Fibroblast of the aortic adventitia (primary cell): Measurements from ENCODE around the gene TRPM7. TPM values are rescaled to one million over a fixed set of nuclear protein-coding genes. Genes with fewer than 3 reads are reported as not detected.
"Not testable (repeated sequence)": the region's sequence is repeated elsewhere in the genome, so short reads cannot be mapped to it uniquely, and the experiment has no call there.

Experiments
- DNase-seq: peaks from one replicate; pipeline ENCODE4 v3.0.0-alpha.2; 2010; ENCODE audit warnings: low read depth
- H3K4me3 ChIP-seq: 2 replicates; pipeline ENCODE4 v1.5.1; 2011; ENCODE audit warnings: low read depth, mild to moderate bottlenecking, control low read depth, low read length, moderate library complexity
- total RNA-seq: library from RNA; depleted of rRNA; stranded (reverse); fragments of >200 nt; gene quantifications from 2 replicates; pipeline ENCODE4 v1.2.3, GENCODE V29; 2012; ENCODE audit warnings: low replicate concordance
- TF ChIP-seq, protein P1 (sequence below): IDR thresholded peaks from 2 replicates; pipeline ENCODE4 v1.5.1; 2011; ENCODE audit warnings: mild to moderate bottlenecking, low read length, control low read depth, inconsistent platforms; ENCODE audit not compliant: insufficient read depth

The TRPM7 gene
- total RNA-seq, 1 donor, result 101 TPM

GRCh38 chr15:50605462-50605861, 81.1 kb downstream of the TRPM7 start:
- no peak for DNase-seq
- TF ChIP-seq, protein P1, sequence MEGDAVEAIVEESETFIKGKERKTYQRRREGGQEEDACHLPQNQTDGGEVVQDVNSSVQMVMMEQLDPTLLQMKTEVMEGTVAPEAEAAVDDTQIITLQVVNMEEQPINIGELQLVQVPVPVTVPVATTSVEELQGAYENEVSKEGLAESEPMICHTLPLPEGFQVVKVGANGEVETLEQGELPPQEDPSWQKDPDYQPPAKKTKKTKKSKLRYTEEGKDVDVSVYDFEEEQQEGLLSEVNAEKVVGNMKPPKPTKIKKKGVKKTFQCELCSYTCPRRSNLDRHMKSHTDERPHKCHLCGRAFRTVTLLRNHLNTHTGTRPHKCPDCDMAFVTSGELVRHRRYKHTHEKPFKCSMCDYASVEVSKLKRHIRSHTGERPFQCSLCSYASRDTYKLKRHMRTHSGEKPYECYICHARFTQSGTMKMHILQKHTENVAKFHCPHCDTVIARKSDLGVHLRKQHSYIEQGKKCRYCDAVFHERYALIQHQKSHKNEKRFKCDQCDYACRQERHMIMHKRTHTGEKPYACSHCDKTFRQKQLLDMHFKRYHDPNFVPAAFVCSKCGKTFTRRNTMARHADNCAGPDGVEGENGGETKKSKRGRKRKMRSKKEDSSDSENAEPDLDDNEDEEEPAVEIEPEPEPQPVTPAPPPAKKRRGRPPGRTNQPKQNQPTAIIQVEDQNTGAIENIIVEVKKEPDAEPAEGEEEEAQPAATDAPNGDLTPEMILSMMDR, result no peak
- H3K4me3 ChIP-seq, result no peak overlapping the region

DNA sequence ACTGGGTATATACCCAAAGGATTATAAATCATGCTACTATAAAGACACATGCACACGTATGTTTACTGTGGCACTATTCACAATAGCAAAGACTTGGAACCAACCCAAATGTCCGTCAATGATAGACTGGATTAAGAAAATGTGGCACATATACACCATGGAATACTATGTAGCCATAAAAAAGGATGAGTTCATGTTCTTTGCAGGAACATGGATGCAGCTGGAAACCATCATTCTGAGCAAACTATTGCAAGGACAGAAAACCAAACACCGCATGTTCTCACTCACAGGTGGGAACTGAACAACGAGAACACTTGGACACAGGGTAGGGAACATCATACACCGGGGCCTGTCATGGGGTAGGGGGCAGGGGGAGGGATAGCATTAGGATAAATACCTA, 84.6 kb downstream of the TRPM7 start:
- DNase-seq, result not testable (repeated sequence)

GRCh38 chr15:50594311-50594710, 92.3 kb downstream of the TRPM7 start:
- DNase-seq, result no peak
- TF ChIP-seq, protein P1, result no peak
- no peak overlapping the region for H3K4me3 ChIP-seq

More for the DNA sequence above, 84.6 kb downstream of the TRPM7 start:
- H3K4me3 ChIP-seq, result not testable (repeated sequence)

- DNase-seq, result no peak
- TF ChIP-seq, protein P1, result no peak
- no peak overlapping the region for H3K4me3 ChIP-seq
These were observed 92.8 kb downstream of the TRPM7 start for GRCh38 chr15:50593761-50594160.

DNA sequence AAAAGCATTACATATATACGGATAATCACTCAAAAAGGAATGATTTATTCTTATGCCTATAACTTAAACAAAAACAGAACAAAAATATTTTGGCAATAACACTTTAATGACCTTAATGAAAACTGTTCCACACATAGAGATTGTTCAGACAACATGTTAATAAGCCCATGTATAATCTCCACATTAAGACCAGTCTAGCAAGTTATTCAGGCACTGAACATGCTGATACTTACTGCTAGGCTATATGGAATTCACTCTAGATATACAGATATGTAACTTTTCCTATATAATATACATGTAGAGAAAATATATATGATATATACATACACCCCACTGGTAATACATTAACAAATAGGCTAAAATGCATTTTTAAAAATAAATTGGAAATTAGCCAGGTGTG, 96.3 kb downstream of the TRPM7 start:
- DNase-seq, result no peak
- H3K4me3 ChIP-seq, result no peak overlapping the region
- TF ChIP-seq, protein P1, result no peak

GRCh38 chr15:50577492-50577891, 109.1 kb downstream of the TRPM7 start:
- H3K4me3 ChIP-seq, result no peak overlapping the region
- DNase-seq, result no peak
- TF ChIP-seq, protein P1, result no peak

DNA sequence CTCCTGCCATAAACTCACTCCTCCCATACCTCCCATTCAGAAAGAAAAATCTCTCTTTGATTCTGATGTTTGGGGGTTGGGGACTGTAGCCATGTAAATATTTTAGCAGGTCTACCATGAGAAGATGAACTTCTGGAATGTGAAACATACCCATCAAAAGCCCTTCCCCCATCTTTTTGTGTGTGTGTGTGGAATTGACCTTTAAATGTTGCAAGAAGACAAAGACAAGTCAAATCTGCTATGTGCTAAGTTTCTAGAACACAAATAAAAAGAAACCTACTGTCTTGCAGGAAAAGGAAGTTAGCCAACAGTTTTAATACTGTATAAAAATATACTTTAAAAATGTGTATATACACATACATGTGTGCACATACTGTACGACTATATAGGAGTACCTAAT, 110.4 kb downstream of the TRPM7 start:
- no peak for DNase-seq
- no peak overlapping the region for H3K4me3 ChIP-seq
- TF ChIP-seq, protein P1, result no peak

- H3K4me3 ChIP-seq, DNase-seq: not testable (repeated sequence)
These were observed 112.8 kb downstream of the TRPM7 start for GRCh38 chr15:50573842-50574241.
